Measurements from ENCODE around the gene GP1BB.
"Not testable (repeated sequence)": the region's sequence is repeated elsewhere in the genome, so short reads cannot be mapped to it uniquely, and the experiment has no call there.

The GP1BB gene

GRCh38 chr22:19714312-19715187 lies 8.8 kb upstream of the GP1BB start, which contains the start of gene SEPTIN5:
Gene SEPTIN5, plus strand, starts transcription at chr22:19714503. Its CDS starts 86 bp downstream, at chr22:19714589.
- peak; percentile 47 for DNase-seq

DNA sequence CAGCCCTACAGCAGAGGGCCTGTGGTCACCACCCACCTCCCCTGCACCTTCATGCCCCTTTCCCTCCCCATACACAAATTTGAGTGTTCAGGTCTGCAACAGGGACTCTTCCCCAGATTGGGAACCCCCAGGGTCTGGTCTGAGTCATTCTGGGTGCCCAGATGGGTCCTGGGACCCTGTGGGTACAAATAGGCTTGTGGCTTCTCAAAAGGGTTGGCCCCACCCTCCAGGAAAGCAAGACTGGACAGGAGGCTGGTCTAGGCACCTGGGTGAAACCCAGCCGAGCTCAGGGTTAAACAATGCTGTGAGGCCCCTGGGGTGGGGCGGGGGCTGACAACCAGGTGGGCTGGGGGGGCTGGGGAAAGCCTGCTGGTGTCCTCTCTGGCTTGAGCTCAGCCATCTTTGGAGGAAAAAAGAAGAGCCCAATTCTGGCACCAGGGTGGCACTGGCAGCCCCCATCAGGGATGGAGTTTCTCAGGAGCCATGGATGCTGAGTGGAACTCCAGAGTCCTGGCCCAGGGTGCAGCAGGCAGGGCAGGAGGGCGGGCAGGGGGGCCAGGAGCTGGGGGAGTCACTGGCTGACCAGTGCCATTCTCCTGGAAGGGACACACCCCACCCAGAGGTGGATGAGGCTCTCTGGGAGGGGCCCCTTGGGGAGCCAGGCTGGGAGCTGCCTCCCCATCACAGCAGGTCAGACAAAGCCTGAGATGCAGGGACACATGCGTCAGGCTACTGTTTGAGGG lies 8.0 kb upstream of the GP1BB start:
- no peak for DNase-seq

- peak; percentile 8 for DNase-seq
These were observed 7.1 kb upstream of the GP1BB start for GRCh38 chr22:19716041-19716828.

GRCh38 chr22:19716829-19717105 lies 6.6 kb upstream of the GP1BB start:
- DNase-seq, result no peak

- no peak for DNase-seq
These were observed 6.2 kb upstream of the GP1BB start for GRCh38 chr22:19717181-19717580.

GRCh38 chr22:19717691-19718455 lies 5.5 kb upstream of the GP1BB start:
- DNase-seq, result peak; percentile 92

- DNase-seq, result peak; percentile 73
These were observed 4.8 kb upstream of the GP1BB start for GRCh38 chr22:19718456-19719049.

GRCh38 chr22:19719050-19719482 lies 4.3 kb upstream of the GP1BB start:
- peak; percentile 67 for DNase-seq

DNA sequence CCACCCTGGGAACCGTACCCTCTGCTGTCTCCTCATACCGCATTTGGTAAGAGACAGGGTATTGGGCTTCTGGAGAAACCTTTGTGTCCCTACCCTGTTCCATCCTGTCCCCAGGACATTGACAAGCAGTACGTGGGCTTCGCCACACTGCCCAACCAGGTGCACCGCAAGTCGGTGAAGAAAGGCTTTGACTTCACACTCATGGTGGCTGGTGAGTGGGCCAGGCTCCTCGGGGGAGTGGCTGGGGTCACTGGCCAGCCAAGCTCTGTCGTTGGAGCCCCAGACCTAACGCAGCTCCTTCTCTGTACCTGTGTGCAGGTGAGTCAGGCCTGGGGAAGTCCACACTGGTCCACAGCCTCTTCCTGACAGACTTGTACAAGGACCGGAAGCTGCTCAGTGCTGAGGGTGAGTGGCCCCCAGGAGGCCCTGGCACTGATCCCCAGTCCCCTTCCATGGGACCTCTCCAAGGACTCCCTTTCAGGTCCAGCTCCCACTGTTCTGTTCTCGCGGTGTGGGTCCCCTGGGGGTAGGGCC lies 3.8 kb upstream of the GP1BB start:
- DNase-seq, result peak; percentile 38

- DNase-seq, result no peak
These were observed 3.0 kb upstream of the GP1BB start for GRCh38 chr22:19720150-19720827.

GRCh38 chr22:19720999-19721329 lies 2.4 kb upstream of the GP1BB start:
- DNase-seq, result no peak

GRCh38 chr22:19721330-19722177 lies 1.8 kb upstream of the GP1BB start:
- no peak for DNase-seq

DNA sequence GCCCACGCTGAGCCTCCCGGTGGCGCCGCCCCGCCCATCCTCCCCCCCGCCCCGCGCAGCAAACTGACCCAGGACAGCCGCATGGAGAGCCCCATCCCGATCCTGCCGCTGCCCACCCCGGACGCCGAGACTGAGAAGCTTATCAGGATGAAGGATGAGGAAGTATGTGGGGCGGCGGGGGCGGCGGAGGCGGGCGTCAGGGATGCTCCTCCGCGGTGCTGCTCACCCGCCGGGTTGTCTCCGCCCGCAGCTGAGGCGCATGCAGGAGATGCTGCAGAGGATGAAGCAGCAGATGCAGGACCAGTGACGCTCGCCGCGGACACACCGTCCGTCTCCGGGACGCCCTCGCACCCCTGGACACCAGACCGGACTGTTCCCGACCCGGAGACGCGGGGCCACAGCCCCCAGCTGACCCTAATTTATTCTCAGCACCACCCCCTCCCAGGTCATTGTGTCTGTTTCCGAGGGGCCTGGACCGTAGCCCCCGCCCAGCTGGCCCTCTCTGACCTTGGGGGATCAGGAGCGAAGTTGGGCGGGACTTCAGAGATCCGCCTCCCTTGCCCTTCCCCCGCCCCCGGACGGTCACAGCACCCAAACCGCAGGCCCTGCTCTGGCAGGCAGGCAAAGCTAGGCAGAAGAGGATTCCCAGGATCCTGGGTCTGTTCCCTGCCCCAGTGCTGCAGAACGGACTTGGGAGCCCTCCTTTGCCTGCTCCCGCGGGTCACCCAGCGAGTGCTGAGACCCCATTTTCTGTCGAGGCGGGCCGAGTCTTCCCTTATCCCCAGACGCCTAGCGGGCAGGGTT lies 959 bp upstream of the GP1BB start:
- no peak for DNase-seq

DNA sequence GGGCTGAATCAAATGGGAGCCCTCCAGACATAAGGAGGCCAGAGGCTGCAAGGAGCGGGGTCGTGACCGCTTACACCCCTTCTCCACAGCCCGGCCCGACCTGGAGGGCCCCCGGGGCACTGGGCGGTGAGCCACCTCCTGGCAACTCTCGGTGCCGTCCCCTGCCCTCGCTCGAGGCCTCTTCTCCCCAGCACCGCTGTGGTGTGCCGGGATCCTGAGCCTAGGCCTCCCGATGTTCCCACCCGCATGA lies 432 bp upstream of the GP1BB start:
- DNase-seq, result peak; percentile 63

DNA sequence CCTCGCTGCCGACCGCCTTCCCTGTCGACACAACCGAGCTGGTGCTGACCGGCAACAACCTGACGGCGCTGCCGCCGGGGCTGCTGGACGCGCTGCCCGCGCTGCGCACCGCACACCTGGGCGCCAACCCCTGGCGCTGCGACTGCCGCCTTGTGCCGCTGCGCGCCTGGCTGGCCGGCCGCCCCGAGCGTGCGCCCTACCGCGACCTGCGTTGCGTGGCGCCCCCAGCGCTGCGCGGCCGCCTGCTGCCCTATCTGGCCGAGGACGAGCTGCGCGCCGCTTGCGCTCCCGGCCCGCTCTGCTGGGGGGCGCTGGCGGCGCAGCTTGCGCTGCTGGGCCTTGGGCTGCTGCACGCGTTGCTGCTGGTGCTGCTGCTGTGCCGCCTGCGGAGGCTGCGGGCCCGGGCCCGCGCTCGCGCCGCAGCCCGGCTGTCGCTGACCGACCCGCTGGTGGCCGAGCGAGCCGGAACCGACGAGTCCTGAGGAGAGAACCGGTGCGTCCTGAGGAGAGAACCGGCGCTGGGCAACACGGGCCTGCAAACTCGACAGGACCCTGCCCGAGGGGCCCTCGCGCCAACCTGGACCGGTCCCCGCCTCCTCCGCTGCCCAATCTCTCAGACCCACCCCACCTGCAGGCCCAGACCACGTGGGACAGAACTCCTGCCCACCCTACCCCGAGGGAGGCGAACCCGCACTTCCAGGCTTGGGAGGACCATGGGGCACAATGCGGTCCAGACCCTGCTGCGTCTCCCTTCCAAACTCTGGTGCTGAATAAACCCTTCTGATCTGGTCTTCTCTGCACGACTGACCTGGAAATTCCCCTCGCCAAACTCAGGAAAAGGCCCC lies 866 bp downstream of the GP1BB start:
- DNase-seq, result peak; percentile 53

DNA sequence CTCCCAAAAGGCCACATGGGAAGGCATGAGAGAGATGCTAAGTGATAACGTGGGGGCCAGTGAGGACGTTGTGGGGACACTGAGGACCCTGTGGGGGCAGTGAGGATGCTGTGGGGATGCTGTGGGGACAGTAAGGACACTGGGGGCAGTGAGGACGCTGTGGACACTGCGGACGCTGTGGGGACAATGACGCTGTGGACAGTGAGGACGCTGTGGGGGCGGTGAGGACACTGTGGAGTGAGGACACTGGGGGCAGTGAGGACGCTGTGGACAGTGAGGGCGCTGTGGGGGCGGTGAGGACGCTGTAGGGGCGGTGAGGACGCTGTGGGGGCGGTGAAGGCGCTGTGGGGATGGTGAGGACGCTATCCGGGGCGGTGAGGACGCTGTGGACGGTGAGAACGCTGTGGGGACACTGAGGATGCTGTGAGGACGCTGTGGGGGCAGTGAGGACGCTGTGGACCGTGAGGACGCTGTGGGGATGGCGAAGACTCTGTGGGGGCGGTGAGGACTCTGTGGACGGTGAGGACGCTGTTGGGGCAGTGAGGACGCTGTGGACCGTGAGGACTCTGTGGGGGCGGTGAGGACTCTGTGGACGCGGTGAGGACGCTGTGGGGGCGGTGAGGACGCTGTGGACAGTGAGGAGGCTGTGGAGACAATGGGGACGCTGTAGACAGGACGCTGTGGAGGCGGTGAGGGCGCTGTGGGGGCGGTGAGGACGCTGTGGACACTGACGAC lies 1.8 kb downstream of the GP1BB start:
- no peak for DNase-seq

DNA sequence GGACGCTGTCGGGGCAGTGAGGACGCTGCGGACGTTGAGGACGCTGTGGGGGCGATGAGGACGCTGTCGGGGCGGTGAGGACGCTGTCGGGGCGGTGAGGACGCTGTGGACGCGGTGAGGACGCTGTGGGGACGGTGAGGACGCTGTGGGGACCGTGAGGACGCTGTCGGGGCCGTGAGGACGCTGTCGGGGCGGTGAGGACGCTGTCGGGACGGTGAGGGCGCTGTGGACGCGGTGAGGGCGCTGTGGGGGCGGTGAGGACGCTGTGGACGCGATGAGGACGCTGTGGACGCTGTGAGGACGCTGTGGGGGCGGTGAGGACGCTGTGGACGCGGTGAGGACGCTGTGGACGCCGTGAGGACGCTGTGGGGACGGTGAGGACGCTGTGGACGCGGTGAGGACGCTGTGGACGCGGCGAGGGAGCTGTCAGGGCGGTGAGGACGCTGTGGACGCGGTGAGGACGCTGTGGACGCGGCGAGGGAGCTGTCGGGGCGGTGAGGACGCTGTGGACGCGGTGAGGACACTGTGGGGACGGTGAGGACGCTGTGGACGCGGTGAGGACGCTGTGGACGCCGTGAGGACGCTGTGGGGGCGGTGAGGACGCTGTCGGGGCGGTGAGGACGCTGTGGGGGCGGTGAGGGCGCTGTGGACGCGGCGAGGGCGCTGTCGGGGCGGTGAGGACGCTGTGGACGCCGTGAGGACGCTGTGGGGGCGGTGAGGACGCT lies 2.9 kb downstream of the GP1BB start:
- DNase-seq, result not testable (repeated sequence)
